ENCODE results near the gene TBC1D3B. TPM values are rescaled to one million over a fixed set of nuclear protein-coding genes. Genes with fewer than 3 reads are reported as not detected.
"Not testable (repeated sequence)": the region's sequence is repeated elsewhere in the genome, so short reads cannot be mapped to it uniquely, and the experiment has no call there.

TBC1D3B gene
- total RNA-seq (2014; rRNA removed; shearing (Covaris generic)): not detected in 2 replicates

DNA sequence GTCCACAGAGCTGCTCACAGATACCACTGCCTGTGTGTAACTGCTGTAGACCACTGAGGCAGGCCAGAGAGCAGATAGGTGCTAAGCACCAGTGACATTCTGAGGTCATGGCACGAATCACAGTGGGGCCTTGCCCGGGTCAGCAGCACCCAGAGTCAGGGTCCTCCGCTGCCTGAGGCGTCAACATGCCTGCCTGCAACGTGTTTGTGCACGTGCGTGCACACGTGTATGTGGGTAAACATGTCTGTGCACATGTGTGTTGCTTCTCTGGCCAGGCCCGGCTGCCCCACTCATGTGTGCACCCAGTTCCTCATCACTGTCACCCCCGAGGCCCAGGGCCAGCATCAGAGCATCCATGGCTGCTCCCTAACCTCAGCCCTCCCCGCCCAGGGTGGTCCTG, at the start of gene TBC1D3B:
Gene TBC1D3B (minus strand): TSS at position 101 of the 400 bp plus-strand sequence. CDS start 1,586 bp downstream, outside the sequence.
- not testable (repeated sequence) for DNase-seq (ENCODE audit: low read depth)

- not testable (repeated sequence) for DNase-seq (ENCODE audit: low read depth)
Observed at GRCh38 chr17:36222967-36223366, 46.5 kb upstream of the TBC1D3B start.

GRCh38 chr17:36221581-36222100, 45.2 kb upstream of the TBC1D3B start:
- DNase-seq (ENCODE audit: low read depth): not testable (repeated sequence)

DNA sequence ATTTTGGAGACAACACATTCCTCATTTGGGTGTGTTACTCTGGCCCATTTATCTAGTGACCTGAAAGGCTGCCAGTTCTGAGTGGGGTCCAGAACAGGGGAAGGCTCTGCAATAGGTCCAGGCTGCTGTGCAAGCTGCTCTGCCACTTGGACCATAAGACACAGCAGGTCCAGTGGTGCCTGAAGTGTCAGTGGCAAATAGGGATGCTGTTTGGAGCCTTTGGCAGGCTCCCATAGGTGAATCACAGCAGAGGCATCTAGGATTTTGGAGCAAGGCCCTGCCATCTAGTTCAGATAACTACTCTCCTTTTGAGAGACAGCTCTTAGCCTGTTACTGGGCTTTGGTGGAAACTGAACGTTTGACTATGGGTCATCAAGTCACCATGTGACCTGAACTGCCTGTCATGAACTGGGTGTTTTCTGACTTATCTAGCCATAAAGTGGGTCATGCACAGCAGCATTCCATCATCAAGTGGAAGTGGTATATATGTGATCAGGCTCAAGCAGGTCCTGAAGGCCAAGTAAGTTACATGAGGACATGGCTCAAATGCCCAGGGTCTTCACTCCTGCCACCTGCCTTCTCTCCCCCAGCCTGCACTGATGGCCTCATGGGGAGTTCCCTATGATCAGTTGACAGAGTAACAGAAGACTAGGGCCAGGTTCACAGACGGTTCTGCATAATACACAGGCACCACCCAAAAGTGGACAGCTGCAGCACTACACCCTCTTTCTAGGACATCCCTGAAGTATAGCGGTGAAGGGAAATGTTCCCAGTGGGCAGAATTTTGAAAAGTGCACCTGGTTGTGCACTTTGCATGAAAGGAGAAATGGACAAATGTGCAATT, 44.5 kb upstream of the TBC1D3B start:
- DNase-seq (ENCODE audit: low read depth): not testable (repeated sequence)

- not testable (repeated sequence) for DNase-seq (ENCODE audit: low read depth)
Observed at GRCh38 chr17:36219556-36219955, 43.1 kb upstream of the TBC1D3B start.

DNA sequence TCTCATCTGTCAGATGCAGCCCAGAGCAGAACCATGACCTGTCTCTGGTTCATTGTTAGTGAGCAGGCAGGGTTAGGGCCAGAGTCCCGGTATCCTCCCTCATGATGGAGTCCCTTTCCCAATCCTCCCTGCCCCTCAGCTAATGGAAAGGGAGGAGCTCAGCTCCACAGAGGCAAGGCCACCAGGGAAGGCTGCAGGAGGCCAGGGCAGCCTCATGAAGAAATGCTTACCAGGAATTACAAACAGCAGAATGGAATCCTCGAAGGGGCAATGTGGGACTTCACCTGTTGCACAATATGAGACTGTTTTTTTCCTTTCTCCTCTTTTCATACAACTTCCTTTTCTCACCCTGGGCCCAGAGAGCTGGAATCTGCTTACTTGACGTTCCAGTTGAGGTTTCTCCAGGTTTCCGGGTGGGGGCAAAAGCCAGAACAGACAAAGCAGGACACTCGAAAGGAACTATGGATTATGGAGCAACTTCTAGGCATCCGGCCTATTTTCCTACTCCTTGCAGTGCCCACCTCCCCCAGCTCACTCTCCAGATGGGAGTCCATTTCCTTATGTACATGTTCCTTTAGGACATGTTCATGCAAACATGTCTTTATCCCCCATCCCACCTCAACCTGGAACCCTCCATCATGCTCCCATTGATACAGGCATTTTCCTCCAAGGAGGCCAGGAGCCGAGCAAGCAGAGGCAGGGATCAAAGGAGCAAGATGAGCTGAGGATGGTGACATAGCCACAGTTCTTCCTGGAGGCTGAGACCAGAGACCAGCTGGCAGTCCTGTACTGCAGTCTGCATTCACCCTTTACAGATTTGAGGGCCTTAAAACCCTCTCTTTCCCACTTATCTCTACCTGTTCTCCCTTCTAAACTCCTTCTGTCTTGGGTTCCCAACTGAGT, 39.2 kb upstream of the TBC1D3B start:
- DNase-seq (ENCODE audit: low read depth): not testable (repeated sequence)

DNA sequence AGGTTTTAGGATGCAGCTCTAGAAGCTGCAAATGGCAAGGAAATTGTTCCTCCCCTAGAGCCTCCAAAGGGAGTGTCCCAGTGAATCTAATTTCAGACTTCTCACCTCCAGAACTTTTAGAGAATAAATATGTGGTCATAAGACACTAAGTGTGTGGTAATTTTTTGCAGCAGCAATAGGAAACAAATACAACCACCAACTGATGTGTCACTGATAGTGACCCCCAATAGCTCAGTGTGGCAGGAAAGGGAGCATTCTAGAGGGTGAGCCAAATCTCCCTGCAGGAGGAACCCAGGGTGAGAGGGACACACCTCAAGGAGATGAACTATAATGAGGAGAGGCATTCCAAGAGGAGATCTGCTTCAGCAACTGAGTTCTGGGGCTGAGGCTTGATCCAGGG, 38.5 kb upstream of the TBC1D3B start:
- DNase-seq (ENCODE audit: low read depth): no peak

DNA sequence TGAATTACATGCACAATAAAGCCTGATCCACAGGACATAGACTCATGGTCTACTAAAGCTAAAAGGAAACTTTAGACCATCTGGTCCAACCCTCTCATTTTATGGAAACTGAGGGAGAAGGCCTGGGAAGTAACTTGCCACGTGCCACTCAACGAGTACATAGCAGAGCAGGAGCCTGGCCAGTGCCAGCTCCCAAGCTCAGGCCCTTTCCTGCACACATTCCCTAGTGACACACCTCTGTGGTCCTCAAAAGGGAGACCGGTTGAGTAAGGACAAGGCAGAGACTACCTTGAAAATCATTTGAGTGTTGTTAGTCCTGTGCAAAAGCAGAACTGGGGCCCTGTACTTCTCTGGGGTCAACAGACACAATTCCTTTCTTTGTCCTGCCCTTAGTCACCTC, 37.3 kb upstream of the TBC1D3B start:
- no peak for DNase-seq (ENCODE audit: low read depth)

- no peak for DNase-seq (ENCODE audit: low read depth)
Observed at GRCh38 chr17:36212966-36213365, 36.5 kb upstream of the TBC1D3B start.

DNA sequence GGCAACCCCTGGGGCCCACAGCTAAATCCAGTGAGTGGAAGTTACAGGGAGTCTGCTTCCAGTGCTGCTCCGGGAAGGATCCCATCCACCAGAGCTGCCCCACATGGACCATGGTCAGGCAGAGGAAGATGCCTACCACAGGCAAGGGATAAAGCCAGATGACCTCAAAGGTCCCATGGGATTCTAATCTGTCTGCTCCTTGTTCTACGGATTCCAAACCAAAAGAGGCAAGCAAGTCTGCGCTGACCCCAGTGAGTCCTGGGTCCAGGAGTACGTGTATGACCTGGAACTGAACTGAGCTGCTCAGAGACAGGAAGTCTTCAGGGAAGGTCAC, 35.8 kb upstream of the TBC1D3B start:
- no peak for DNase-seq (ENCODE audit: low read depth)

GRCh38 chr17:36211484-36212271, 35.2 kb upstream of the TBC1D3B start:
- not testable (repeated sequence) for DNase-seq (ENCODE audit: low read depth)

DNA sequence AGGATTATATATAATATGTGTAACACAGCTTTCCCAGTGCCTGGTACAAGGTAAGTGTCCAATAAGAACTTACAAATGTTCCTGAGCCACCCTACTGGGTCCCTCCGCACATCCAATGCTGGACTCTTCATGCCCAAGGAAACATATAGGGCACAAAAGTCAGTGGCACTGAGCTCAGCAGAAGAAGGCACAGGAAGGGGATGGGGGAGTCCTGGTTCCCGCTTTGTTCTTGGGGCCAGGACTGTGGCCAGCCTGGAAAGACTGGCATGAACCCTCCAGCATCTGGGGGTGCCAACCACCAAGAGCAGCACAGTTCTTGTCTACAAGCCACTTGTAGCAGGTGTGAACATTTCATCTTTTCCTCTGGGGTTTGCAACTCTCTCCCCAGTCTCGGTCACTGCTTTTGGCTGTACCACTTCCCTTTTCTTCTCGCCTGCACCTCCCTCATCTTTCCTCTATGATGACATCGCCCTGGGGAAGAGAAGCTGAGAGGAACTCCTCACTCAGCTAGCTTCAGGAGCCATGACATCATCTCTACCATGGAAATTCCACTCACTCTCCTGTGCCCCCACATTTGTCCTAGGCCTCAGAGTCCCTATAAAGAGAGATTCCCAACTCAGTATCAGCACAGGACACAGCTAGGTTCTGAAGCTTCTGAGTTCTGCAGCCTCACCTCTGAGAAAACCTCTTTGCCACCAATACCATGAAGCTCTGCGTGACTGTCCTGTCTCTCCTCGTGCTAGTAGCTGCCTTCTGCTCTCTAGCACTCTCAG, 34.2 kb upstream of the TBC1D3B start, which contains the start of gene CCL4L2:
Gene CCL4L2 (plus strand): TSS at position 625 of the 773 bp plus-strand sequence.
- DNase-seq (ENCODE audit: low read depth): not testable (repeated sequence)

DNA sequence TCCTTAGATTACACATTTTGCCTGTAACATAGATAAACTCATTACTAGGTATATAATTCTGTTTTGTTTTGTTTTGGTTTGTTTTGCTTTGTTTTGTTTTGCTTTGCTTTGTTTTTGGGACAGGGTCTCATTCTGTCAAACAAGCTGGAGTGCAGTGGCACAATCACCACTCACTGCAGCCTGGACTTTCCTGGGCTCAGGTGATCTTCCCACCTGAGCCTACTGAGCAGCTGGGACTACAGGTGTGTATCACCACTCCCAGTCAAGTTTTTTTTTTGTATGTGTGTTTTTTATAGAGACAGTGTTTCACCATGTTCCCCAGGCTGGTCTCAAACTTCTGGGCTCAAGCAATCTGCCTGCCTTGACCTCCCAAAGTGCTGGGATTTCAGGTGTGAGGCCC, 33.1 kb upstream of the TBC1D3B start:
- no peak for DNase-seq (ENCODE audit: low read depth)

DNA sequence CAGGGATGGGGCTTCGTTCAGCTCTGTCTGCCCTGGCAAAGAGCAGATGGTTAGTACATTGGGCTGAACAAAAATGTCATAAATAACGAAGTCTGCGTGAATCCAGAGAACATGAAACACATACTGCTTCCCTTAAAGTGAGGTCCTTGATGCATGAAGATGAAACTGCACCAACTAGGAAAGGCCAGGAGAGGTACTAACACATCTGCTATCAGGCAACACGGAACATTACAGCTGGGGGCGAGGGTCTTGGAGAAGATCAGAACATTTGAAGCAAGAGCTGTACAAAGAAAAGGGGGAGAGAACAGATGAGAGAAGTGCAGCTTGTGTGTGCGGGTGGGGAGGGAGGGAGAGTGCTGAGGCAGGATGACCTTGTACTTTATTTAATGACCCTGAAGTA, 30.9 kb upstream of the TBC1D3B start:
- not testable (repeated sequence) for DNase-seq (ENCODE audit: low read depth)

DNA sequence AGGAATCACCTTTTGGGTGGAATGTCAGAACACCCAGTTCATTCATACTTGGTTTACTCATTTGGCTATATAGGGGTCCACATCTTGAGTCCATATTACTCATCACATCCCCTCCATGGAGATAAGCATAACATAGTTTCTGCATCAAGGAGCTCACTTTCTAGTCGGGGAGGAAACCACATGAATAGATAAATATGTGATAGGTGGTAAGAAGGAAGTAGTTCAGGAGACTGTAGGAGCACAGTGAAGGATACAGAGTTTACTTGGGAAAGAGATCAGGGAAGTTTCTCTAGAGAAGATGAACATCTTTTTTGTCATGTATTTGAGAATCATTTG, 30.0 kb upstream of the TBC1D3B start:
- DNase-seq (ENCODE audit: low read depth): not testable (repeated sequence)

DNA sequence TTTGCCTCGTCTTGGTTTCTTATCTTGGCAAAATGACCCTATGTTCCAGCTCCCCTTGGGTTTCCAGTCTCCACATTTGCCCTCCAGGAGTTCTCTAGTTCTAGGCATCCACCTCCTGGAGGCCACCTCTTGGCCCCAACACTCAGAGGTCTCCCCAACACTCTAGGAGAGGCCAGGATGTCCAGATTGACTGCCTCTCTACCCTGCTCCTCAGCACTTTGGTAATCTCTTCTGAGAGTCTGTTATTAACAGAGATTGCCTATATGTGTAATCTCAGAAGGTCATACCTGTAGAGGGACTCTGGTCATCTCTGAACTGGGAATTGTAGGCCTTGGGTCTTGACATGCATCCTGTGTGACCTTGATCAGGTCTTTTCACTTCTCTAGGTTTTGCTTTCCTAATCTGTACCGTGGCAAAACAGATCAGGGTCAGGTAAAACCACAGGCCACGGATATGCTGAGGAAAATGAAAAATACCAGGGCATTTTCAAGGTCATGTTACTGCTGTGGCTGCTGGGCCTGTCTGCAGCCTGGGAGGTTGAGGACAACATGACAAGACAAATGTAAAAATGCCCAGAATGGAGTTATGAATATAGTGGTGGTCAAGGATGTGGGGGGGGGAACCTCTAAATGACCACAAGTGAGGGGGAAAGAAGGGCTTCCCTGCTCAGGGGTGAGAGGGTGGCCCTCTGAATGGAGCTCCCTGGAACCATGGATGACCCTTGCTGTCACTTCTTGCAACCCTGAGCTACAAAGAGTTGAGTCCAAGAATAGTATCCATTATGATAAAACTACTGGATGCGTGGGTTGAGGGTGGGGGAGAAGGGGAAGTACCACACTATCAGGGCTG, 29.4 kb upstream of the TBC1D3B start:
- no peak for DNase-seq (ENCODE audit: low read depth)

GRCh38 chr17:36204724-36205500, 28.5 kb upstream of the TBC1D3B start:
- DNase-seq (ENCODE audit: low read depth): no peak

GRCh38 chr17:36203335-36203734, 26.9 kb upstream of the TBC1D3B start:
- DNase-seq (ENCODE audit: low read depth): no peak

DNA sequence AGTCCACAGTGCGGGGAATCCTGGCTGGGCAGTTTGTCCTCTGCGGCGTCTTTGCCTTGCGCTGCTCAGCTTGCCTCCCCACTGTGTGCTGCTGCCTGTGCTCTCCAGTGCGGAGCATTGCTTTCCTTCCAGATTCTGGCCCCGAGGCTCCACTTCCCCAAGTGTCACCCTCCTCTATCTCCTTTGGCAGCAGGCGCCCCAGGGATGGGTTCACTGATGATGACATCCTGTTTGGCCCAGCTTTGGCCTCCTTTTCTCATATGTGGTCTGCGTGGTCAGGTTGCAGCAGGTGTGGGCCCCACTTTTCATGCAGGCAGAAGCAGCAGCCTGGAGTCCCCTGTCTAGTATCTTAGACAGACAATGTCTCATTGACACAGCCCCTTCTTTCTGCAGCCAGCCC, 25.1 kb upstream of the TBC1D3B start:
- DNase-seq (ENCODE audit: low read depth): not testable (repeated sequence)

All from Daoy (cell line).